ENCODE results near the gene UGT1A6. TPM values are rescaled to one million over a fixed set of nuclear protein-coding genes. Genes with fewer than 3 reads are reported as not detected.

The UGT1A6 gene
- total RNA-seq, 6 experiments from 2014 or later, result 79.4 to 315 (median 139) TPM

DNA sequence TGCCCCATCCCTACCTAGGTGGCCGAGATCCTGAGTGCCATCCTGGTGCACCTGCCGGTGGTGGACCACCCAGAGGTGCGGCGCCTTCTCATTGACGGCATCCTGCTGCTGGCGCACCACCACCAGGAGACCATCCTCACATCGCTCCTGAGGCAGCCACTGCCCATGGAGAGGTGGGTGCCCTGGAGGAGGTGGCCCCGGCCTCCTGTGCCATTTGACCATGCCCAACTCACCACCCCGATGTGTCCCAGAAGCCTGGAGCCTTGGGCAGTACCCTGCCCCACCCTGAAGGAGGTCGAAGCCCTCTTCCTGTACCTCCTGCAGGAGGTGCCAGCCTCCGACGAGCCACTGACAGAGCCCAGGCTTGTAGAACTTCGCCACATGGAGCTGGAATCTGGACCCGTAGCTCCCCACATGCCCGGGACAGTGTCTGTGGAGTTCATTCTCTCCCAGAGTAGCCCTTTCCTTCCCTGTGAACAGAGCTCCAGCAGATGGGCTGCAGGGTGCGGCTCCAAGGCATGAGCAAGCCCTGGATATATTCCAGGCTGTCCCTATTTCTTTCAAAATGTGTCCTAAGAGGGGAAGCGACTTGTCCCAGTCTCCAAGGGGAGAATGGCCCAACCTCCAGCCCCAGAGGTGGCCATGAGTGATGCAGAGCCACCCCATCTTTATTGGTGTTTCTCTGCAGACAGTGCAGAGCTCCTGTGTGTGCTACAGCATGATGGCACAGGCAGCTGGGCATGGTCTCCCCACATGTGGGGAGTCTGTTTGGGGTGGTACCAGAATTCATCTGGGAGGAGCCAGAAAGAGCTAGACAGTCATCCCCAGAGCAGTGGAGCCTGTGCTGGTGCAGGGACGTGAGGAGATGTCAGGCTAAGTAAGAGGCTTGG, 127.4 kb downstream of the UGT1A6 start:
- 46% methylated on average over 3 of the region's 18 CpGs for WGBS (ENCODE audit: insufficient coverage, low coverage, low lambda C conversion rate, missing lambda C conversion rate)
- ATAC-seq (no peak), DNase-seq (peak in 1 of 3 donors; percentile 42)

GRCh38 chr2:233820774-233821105, 128.1 kb downstream of the UGT1A6 start:
- peak in 1 of 3 donors; percentile 18 for DNase-seq
- 68% methylated on average over 4 of the region's 6 CpGs for WGBS (ENCODE audit: insufficient coverage, low coverage, low lambda C conversion rate, missing lambda C conversion rate)
- Histone ChIP-seq H3K27ac (no peak overlapping the region), H3K4me3 (no peak overlapping the region), H3K27me3 (no peaks in the 10 kb centered on the region), H3K9me3 (no peaks in the 10 kb centered on the region), H3K36me3 (no peaks in the 10 kb centered on the region), H3K4me1 (peaks cover 0 to 35% (median 7%) of the 10 kb centered on the region in 4 donors)
- no peak for ATAC-seq
- intact Hi-C loops (cut with DNase I), result no loop called here
- TF ChIP-seq POLR2A (IDR thresholded peaks at IDR 0.05) (no peak), CTCF (IDR thresholded peaks at IDR 0.05) (no peak)

More for the DNA sequence above, 127.4 kb downstream of the UGT1A6 start:
- Histone ChIP-seq H3K27ac (no peak overlapping the region), H3K9me3 (no peaks in the 10 kb centered on the region), H3K4me3 (no peak overlapping the region), H3K36me3 (no peaks in the 10 kb centered on the region), H3K4me1 (peaks cover 0 to 35% (median 7%) of the 10 kb centered on the region in 4 donors), H3K27me3 (no peaks in the 10 kb centered on the region)
- intact Hi-C loops (cut with DNase I), result no loop called here
- no peak for TF ChIP-seq CTCF (IDR thresholded peaks at IDR 0.05)
- no peak for TF ChIP-seq POLR2A (IDR thresholded peaks at IDR 0.05)

DNA sequence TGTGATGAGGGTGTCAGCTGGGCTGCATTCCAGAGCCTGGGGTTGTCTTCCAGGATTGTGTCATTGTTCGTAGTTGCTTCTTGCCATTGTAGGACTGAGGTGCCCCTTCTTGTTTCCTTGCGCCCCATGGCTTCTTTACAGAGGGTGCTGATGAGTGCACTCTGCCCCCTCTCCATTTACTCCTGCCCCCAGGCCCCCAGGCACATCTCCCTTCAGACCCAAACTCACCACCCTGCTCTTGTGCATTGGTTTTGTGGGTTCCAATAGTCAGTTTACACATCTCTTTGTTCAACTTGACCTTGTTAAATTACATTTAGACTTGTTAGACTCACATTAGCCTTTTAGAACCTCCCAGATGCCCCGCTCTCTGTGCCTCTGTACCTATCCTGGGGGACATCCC, 128.5 kb downstream of the UGT1A6 start:
- ATAC-seq, result no peak
- peaks cover 0 to 35% (median 7%) of the 10 kb centered on the region in 4 donors for H3K4me1 ChIP-seq
- no peaks in the 10 kb centered on the region for H3K36me3 ChIP-seq
- intact Hi-C loops (cut with DNase I), result no loop called here
- TF ChIP-seq POLR2A (IDR thresholded peaks at IDR 0.05) (no peak), CTCF (IDR thresholded peaks at IDR 0.05) (no peak)
- peak overlapping the region in 1 of 3 donors; percentile 60 for H3K27ac ChIP-seq
- no peaks in the 10 kb centered on the region for H3K27me3 ChIP-seq
- H3K4me3 ChIP-seq, result no peak overlapping the region
- 81% methylated on average over 2 of the region's 3 CpGs for WGBS (ENCODE audit: insufficient coverage, low coverage, low lambda C conversion rate, missing lambda C conversion rate)
- peak in 1 of 3 donors; percentile 17 for DNase-seq
- H3K9me3 ChIP-seq, result no peaks in the 10 kb centered on the region

DNA sequence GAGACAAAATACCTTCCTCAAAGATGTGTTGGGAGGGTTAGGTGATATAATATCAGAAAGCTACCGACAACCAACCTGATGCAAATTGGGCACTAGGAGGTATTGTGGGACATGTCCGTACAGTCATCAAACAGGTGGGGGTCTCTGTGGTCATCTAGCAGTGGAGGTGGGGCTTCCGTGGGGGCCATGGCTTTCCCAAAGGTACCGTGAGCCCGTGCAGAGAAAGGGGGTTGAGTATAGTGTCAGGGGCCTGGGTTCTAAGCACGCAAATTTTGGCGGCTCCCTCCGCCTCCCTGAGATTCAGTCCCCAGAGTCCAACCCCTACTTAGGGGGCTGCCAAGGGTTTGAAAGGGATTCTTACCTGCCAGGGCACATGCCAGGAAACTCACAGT, 129.0 kb downstream of the UGT1A6 start:
- no peak overlapping the region for H3K4me3 ChIP-seq
- no peaks in the 10 kb centered on the region for H3K27me3 ChIP-seq
- no peak for TF ChIP-seq POLR2A (IDR thresholded peaks at IDR 0.05)
- no peak for TF ChIP-seq CTCF (IDR thresholded peaks at IDR 0.05)
- H3K4me1 ChIP-seq, result peaks cover 0 to 35% (median 7%) of the 10 kb centered on the region in 4 donors
- DNase-seq (no peak), ATAC-seq (no peak)
- intact Hi-C loops (cut with DNase I), result no loop called here
- no peaks in the 10 kb centered on the region for H3K9me3 ChIP-seq
- 19% methylated on average over 4 of the region's 8 CpGs for WGBS (ENCODE audit: insufficient coverage, low coverage, low lambda C conversion rate, missing lambda C conversion rate)
- H3K36me3 ChIP-seq, result no peaks in the 10 kb centered on the region
- H3K27ac ChIP-seq, result peak overlapping the region in 1 of 3 donors; percentile 60

Measured in right lobe of liver (tissue), 6 donors.